ENCODE results near the gene SMIM12.

- TF ChIP-seq MAX (IDR thresholded peaks at IDR 0.05) (no peak), FOXA1 (IDR thresholded peaks at IDR 0.05) (no peak), ATF3 (IDR thresholded peaks at IDR 0.05) (no peak), CTCF (IDR thresholded peaks at IDR 0.05; ENCODE audit: low read depth, low read length, missing input control) (no peak), REST (IDR thresholded peaks at IDR 0.05) (no peak), HNF4G (IDR thresholded peaks at IDR 0.05) (no peak), ZBTB33 (IDR thresholded peaks at IDR 0.05) (no peak), RXRA (IDR thresholded peaks at IDR 0.05) (no peak), GABPA (IDR thresholded peaks at IDR 0.05 in 1 of 2, conservative IDR thresholded peaks at IDR 0.05 in 1 of 2) (no peak)
Measured at GRCh38 chr1:34847094-34847493, 12.5 kb downstream of the SMIM12 start.
